K562 (cell line): ENCODE data around the gene NUP153. TPM values are rescaled to one million over a fixed set of nuclear protein-coding genes. Genes with fewer than 3 reads are reported as not detected.

Experiments used
- CEBPG ChIP-seq, 3 experiments: fragments of 200-800 bp in 1 of 3; sonication (Bioruptor generic) in 1 of 3; sonication (generic) in 1 of 3; formaldehyde crosslinking in 1 of 3; IDR thresholded peaks in 2 of 3; conservative IDR thresholded peaks in 1 of 3; 2 replicates each; pipeline versions ENCODE4 v1.6.1 to v1.8.0; 2016 to 2022; ENCODE audit warnings: missing compliant biosample characterization in 2 of 3, missing genetic modification characterization in 2 of 3, mild to moderate bottlenecking in 1 of 3, missing genetic modification reagents in 1 of 3
- CREB3L1 ChIP-seq: fragments of 450-650 bp; IDR thresholded peaks from 2 replicates; pipeline ENCODE4 v1.6.1; 2014; ENCODE audit warnings: low read depth, mild to moderate bottlenecking, moderate library complexity, borderline replicate concordance
- EP300 ChIP-seq: IDR thresholded peaks from 2 replicates; pipeline ENCODE4 v1.6.1; 2012; ENCODE audit warnings: low read length, improper control_type of control experiment
- HCFC1 ChIP-seq: IDR thresholded peaks from 2 replicates; pipeline ENCODE4 v1.6.1; 2012; ENCODE audit warnings: low read depth, low read length, improper control_type of control experiment
- JUN ChIP-seq, 2 experiments: sonication (generic) in 1 of 2; formaldehyde crosslinking in 1 of 2; IDR thresholded peaks; 2 replicates each; pipeline versions ENCODE4 v1.6.1 to v1.8.0; 2012 to 2022; ENCODE audit warnings: borderline replicate concordance in 2 of 2, mild to moderate bottlenecking in 2 of 2, improper control_type of control experiment in 1 of 2, low read depth in 1 of 2, low read length in 1 of 2, missing genetic modification reagents in 1 of 2
- JUND ChIP-seq, 2 experiments: IDR thresholded peaks; 2 replicates in 1 of 2; 3 replicates in 1 of 2; pipeline ENCODE4 v1.6.1; 2011; ENCODE audit warnings: borderline replicate concordance in 2 of 2, low read depth in 2 of 2, low read length in 2 of 2, improper control_type of control experiment in 1 of 2, missing biosample characterization in 1 of 2, missing genetic modification characterization in 1 of 2, missing genetic modification reagents in 1 of 2
- LARP7 ChIP-seq: fragments of 450-650 bp; IDR thresholded peaks from 2 replicates; pipeline ENCODE4 v1.6.1; 2016
- LEF1 ChIP-seq: fragments of 450-650 bp; IDR thresholded peaks from 2 replicates; pipeline ENCODE4 v1.6.1; 2016; ENCODE audit warnings: mild to moderate bottlenecking
- MAZ ChIP-seq, 2 experiments: fragments of 450-650 bp in 1 of 2; sonication (generic) in 1 of 2; formaldehyde crosslinking; IDR thresholded peaks in 1 of 2; conservative IDR thresholded peaks in 1 of 2; 2 replicates each; pipeline versions ENCODE4 v1.4.0 to v1.5.0; 2020; ENCODE audit warnings: mild to moderate bottlenecking in 1 of 2, missing genetic modification reagents in 1 of 2
- MCM3 ChIP-seq: fragments of 450-650 bp; IDR thresholded peaks from 2 replicates; pipeline ENCODE4 v1.6.1; 2016
- MLLT1 ChIP-seq, 2 experiments: fragments of 450-650 bp; IDR thresholded peaks; 2 replicates each; pipeline ENCODE4 v1.6.1; 2016
- NFE2 ChIP-seq: IDR thresholded peaks from 2 replicates; pipeline ENCODE4 v1.6.1; 2014; ENCODE audit warnings: antibody characterized with exemption, low read depth
- NFIC ChIP-seq: fragments of 450-650 bp; IDR thresholded peaks from 2 replicates; pipeline ENCODE4 v1.6.1; 2017; ENCODE audit warnings: mild to moderate bottlenecking, inconsistent platforms
- NR2C2 ChIP-seq, 2 experiments: fragments of 200-800 bp in 1 of 2; sonication (Bioruptor generic) in 1 of 2; sonication (generic) in 1 of 2; formaldehyde crosslinking in 1 of 2; IDR thresholded peaks; 2 replicates each; pipeline versions ENCODE4 v1.6.1 to v1.8.0; 2016 to 2022; ENCODE audit warnings: mild to moderate bottlenecking in 1 of 2, missing compliant biosample characterization in 1 of 2, missing genetic modification characterization in 1 of 2, missing genetic modification reagents in 1 of 2
- POLR2H ChIP-seq: IDR thresholded peaks from 2 replicates; pipeline ENCODE4 v1.6.1; 2016; ENCODE audit warnings: missing genetic modification characterization, low read depth, mild to moderate bottlenecking, control low read depth, missing compliant biosample characterization, moderate library complexity
- RFX1 ChIP-seq: fragments of 450-650 bp; IDR thresholded peaks from 2 replicates; pipeline ENCODE4 v1.6.1; 2016; ENCODE audit warnings: mild to moderate bottlenecking, moderate library complexity
- SMARCB1 ChIP-seq: IDR thresholded peaks from 2 replicates; pipeline ENCODE4 v1.6.1; 2011; ENCODE audit warnings: improper control_type of control experiment, low read depth; ENCODE audit not compliant: insufficient read length
- SMARCE1 ChIP-seq: fragments of 450-650 bp; IDR thresholded peaks from 2 replicates; pipeline ENCODE4 v1.7.1; 2016; ENCODE audit warnings: mild to moderate bottlenecking
- TCF7 ChIP-seq: sonication (generic); IDR thresholded peaks from 2 replicates; pipeline ENCODE4 v1.6.1; 2016; ENCODE audit warnings: antibody characterized with exemption, borderline replicate concordance
- ZNF444 ChIP-seq: fragments of 250-450 bp; sonication (Bioruptor Pico); IDR thresholded peaks from 2 replicates; pipeline ENCODE4 v1.4.0; 2020; ENCODE audit warnings: mild to moderate bottlenecking, moderate library complexity
- polyA plus RNA-seq, 8 experiments: library from polyadenylated mRNA; depleted of rRNA in 4 of 8; stranded (reverse) in 5 of 8; unstranded in 3 of 8; fragments of >200 nt; fragmentation: Nextera tagmentation in 2 of 8; fragmentation: Illumina TruSeq in 1 of 8; extraction: Ambion mirVana in 2 of 8; extraction: Trizol in 1 of 8; gene quantifications; 2 replicates each; pipeline versions ENCODE4 v1.2.1 to v1.2.3, GENCODE V29; 2011 to 2014; ENCODE audit warnings: inconsistent platforms in 1 of 8, missing spikeins in 1 of 8
- total RNA-seq, 7 experiments: library from RNA; depleted of rRNA in 6 of 7; stranded (reverse); fragments of >200 nt in 6 of 7; fragmentation: Illumina TruSeq in 2 of 7; extraction: Trizol in 2 of 7; gene quantifications; 2 replicates each; pipeline versions ENCODE4 v1.2.1 to v1.2.3, GENCODE V29; 2011 to 2021; ENCODE audit warnings: low replicate concordance in 1 of 7
- TF ChIP-seq, protein P1 (sequence below): fragments of 450-650 bp; IDR thresholded peaks from 2 replicates; pipeline ENCODE4 v1.6.1; 2016
- TF ChIP-seq, protein P2 (sequence below): fragments of 450-650 bp; formaldehyde crosslinking; IDR thresholded peaks from 2 replicates; pipeline ENCODE4 v1.4.0; 2020; ENCODE audit warnings: mild to moderate bottlenecking, mixed read lengths

NUP153 gene
- total and polyA plus RNA-seq, 9 of the 15 experiments (the other 6 are each of a cell fraction or from before 2014, with no cell fraction given): 21.9 to 110 (median 84.8) TPM

GRCh38 chr6:17703256-17703694 is 3.5 kb downstream of the NUP153 start (continued):
- TF ChIP-seq MLLT1 (IDR thresholded peaks at IDR 0.05): no peak; a peak in 1 of 4 replicates
- TF ChIP-seq JUND (IDR thresholded peaks at IDR 0.05; ENCODE audit: borderline replicate concordance, low read depth, low read length): peak; percentile 88
- peak; percentile 83; the same call in 2 of the 3 replicates for TF ChIP-seq JUND (tag; IDR thresholded peaks at IDR 0.05; ENCODE audit: borderline replicate concordance, low read depth, low read length)
- 0 out of 4 replicates have a peak, but pooled peaks of 1 of the 2 experiments have one; percentile 19 for TF ChIP-seq MAZ (CRISPR knock-in tag; conservative IDR thresholded peaks at IDR 0.05 in 1 of 2, IDR thresholded peaks at IDR 0.05 in 1 of 2)
- TF ChIP-seq ZNF444 (CRISPR knock-in tag): no peak
- TF ChIP-seq SMARCB1: peak; percentile 55
- peak; percentile 16; the same call in 1 of the 2 replicates for TF ChIP-seq LEF1
- TF ChIP-seq EP300: peak; percentile 78
- no peak for TF ChIP-seq TCF7
- TF ChIP-seq NFE2: peak; percentile 100
- TF ChIP-seq POLR2H: peak; percentile 64; the same call in 1 of the 2 replicates
- TF ChIP-seq JUN (IDR thresholded peaks at IDR 0.05; ENCODE audit: borderline replicate concordance, low read depth, low read length): 0 out of 2 replicates have a peak, but pooled peaks have one; percentile 47
- TF ChIP-seq JUN (CRISPR knock-in tag; IDR thresholded peaks at IDR 0.05; ENCODE audit: borderline replicate concordance): no peak
- TF ChIP-seq HCFC1: no peak
- peak; percentile 84 for TF ChIP-seq SMARCE1
- 0 out of 2 replicates have a peak, but pooled peaks have one; percentile 5 for TF ChIP-seq NFIC
- TF ChIP-seq NR2C2 (CRISPR knock-in tag; IDR thresholded peaks at IDR 0.05): no peak
- 0 out of 2 replicates have a peak, but pooled peaks have one; percentile 52 for TF ChIP-seq NR2C2 (tag; IDR thresholded peaks at IDR 0.05)
- TF ChIP-seq, protein P1, sequence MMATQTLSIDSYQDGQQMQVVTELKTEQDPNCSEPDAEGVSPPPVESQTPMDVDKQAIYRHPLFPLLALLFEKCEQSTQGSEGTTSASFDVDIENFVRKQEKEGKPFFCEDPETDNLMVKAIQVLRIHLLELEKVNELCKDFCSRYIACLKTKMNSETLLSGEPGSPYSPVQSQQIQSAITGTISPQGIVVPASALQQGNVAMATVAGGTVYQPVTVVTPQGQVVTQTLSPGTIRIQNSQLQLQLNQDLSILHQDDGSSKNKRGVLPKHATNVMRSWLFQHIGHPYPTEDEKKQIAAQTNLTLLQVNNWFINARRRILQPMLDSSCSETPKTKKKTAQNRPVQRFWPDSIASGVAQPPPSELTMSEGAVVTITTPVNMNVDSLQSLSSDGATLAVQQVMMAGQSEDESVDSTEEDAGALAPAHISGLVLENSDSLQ: peak; percentile 89
- TF ChIP-seq MCM3: no peak
- peak; percentile 12; the same call in 1 of the 2 replicates for TF ChIP-seq LARP7
- no peak for TF ChIP-seq RFX1
- peak; percentile 29; the same call in 1 of the 2 replicates for TF ChIP-seq CREB3L1
- TF ChIP-seq, protein P2, sequence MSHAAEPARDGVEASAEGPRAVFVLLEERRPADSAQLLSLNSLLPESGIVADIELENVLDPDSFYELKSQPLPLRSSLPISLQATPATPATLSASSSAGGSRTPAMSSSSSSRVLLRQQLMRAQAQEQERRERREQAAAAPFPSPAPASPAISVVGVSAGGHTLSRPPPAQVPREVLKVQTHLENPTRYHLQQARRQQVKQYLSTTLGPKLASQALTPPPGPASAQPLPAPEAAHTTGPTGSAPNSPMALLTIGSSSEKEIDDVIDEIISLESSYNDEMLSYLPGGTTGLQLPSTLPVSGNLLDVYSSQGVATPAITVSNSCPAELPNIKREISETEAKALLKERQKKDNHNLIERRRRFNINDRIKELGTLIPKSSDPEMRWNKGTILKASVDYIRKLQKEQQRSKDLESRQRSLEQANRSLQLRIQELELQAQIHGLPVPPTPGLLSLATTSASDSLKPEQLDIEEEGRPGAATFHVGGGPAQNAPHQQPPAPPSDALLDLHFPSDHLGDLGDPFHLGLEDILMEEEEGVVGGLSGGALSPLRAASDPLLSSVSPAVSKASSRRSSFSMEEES (CRISPR knock-in tag): no peak
- peak; percentile 85 for TF ChIP-seq CEBPG (CRISPR knock-in tag; IDR thresholded peaks at IDR 0.05)
- peak; percentile 78 to 95 for TF ChIP-seq CEBPG (tag; conservative IDR thresholded peaks at IDR 0.05 in 1 of 2, IDR thresholded peaks at IDR 0.05 in 1 of 2)
